Measurements from ENCODE around the gene AMACR. TPM values are rescaled to one million over a fixed set of nuclear protein-coding genes. Genes with fewer than 3 reads are reported as not detected.

AMACR gene
- total RNA-seq, 1 experiment from 2014 or later = 48.7 TPM

- in situ Hi-C loops (cut with HindIII; ENCODE audit: low pct_unique_long_range_greater_than_20kb, low sequenced_read_pairs) = no loop called here
- DNase-seq (ENCODE audit: low read depth, low spot score) = no peak
These were observed 63.2 kb downstream of the AMACR start for GRCh38 chr5:33944543-33945132.

- no peak for DNase-seq (ENCODE audit: low read depth, low spot score)
- in situ Hi-C loops (cut with HindIII; ENCODE audit: low pct_unique_long_range_greater_than_20kb, low sequenced_read_pairs) = no loop called here
These were observed 66.8 kb downstream of the AMACR start for GRCh38 chr5:33941090-33941489.

GRCh38 chr5:33939556-33940262, 68.1 kb downstream of the AMACR start:
- in situ Hi-C loops (cut with HindIII; ENCODE audit: low pct_unique_long_range_greater_than_20kb, low sequenced_read_pairs) = no loop called here
- DNase-seq (ENCODE audit: low read depth, low spot score) = peak; percentile 70

GRCh38 chr5:33938881-33939280, 69.0 kb downstream of the AMACR start:
- DNase-seq (ENCODE audit: low read depth, low spot score) = no peak
- in situ Hi-C loops (cut with HindIII; ENCODE audit: low pct_unique_long_range_greater_than_20kb, low sequenced_read_pairs) = no loop called here

GRCh38 chr5:33938507-33938796, 69.4 kb downstream of the AMACR start:
- no peak for DNase-seq (ENCODE audit: low read depth, low spot score)
- in situ Hi-C loops (cut with HindIII; ENCODE audit: low pct_unique_long_range_greater_than_20kb, low sequenced_read_pairs) = no loop called here

- DNase-seq (ENCODE audit: low read depth, low spot score) = no peak
- in situ Hi-C loops (cut with HindIII; ENCODE audit: low pct_unique_long_range_greater_than_20kb, low sequenced_read_pairs) = no loop called here
These were observed 69.9 kb downstream of the AMACR start for GRCh38 chr5:33937707-33938506.

GRCh38 chr5:33937017-33937706, 70.7 kb downstream of the AMACR start:
- in situ Hi-C loops (cut with HindIII; ENCODE audit: low pct_unique_long_range_greater_than_20kb, low sequenced_read_pairs) = no loop called here
- DNase-seq (ENCODE audit: low read depth, low spot score) = no peak

- DNase-seq (ENCODE audit: low read depth, low spot score) = no peak
- in situ Hi-C loops (cut with HindIII; ENCODE audit: low pct_unique_long_range_greater_than_20kb, low sequenced_read_pairs) = no loop called here
These were observed 71.4 kb downstream of the AMACR start, which contains the start of gene RXFP3 for GRCh38 chr5:33936381-33937016. RXFP3 (plus strand) TSS chr5:33936386; CDS start chr5:33936741, 355 bp downstream.

Small RNA genes lying within 50 kb of the gene (small RNA-seq; reads per million reads assigned to genes)
- gene AC139783.1 = 0 reads per million in 2 experiments

Other genes starting within 250 kb of the AMACR start
- gene ADAMTS12, start 116.1 kb downstream of the AMACR start, total RNA-seq (2014; rRNA removed; shearing (Covaris generic)) = not detected in 2 replicates
- gene RXFP3, start 71.7 kb downstream of the AMACR start, total RNA-seq (2014; rRNA removed; shearing (Covaris generic)) = not detected in 2 replicates
- 618 and 641 TPM in 2 replicates for gene SLC45A2, start 23.4 kb downstream of the AMACR start, total RNA-seq (2014; rRNA removed; shearing (Covaris generic))
- 0.59 and 0.77 TPM in 2 replicates for gene C1QTNF3, start 35.2 kb upstream of the AMACR start, total RNA-seq (2014; rRNA removed; shearing (Covaris generic))

All from SK-MEL-5 (cell line).